H1 (cell line): Measurements from ENCODE around the gene CCER1. TPM values are rescaled to one million over a fixed set of nuclear protein-coding genes. Genes with fewer than 3 reads are reported as not detected.

ENCODE experiments used
- GABPA ChIP-seq: IDR thresholded peaks from 2 replicates; pipeline ENCODE4 v1.6.1; 2011; ENCODE audit warnings: mild to moderate bottlenecking, low read length, moderate library complexity, borderline replicate concordance; ENCODE audit not compliant: insufficient read depth
- HDAC6 ChIP-seq: IDR thresholded peaks from one replicate; pipeline ENCODE4 v1.7.1; 2012; ENCODE audit warnings: low read depth, mild to moderate bottlenecking, inconsistent platforms, low read length, moderate library complexity
- RAD21 ChIP-seq, 2 experiments: IDR thresholded peaks in 1 of 2; conservative IDR thresholded peaks in 1 of 2; 2 replicates each; pipeline ENCODE4 v1.6.1; 2011; ENCODE audit warnings: low read depth in 2 of 2, low read length in 2 of 2, improper control_type of control experiment in 1 of 2, inconsistent platforms in 1 of 2, mild to moderate bottlenecking in 1 of 2, moderate library complexity in 1 of 2
- polyA plus RNA-seq, 7 experiments: library from polyadenylated mRNA; depleted of rRNA in 3 of 7; stranded (reverse) in 5 of 7; unstranded in 2 of 7; fragments of >200 nt in 5 of 7; fragments of 200-250 nt in 2 of 7; gene quantifications; 1 replicate in 5 of 7; 2 replicates in 1 of 7; 4 replicates in 1 of 7; pipeline versions ENCODE4 v1.2.1 to v1.2.3, GENCODE V29; 2011 to 2013; ENCODE audit warnings: missing spikeins in 2 of 7, mixed read lengths in 2 of 7
- total RNA-seq: library from RNA; stranded (reverse); fragmentation: NEBNext Ultra II Directional; extraction: Animal tissue kit (Norgen Biotek cat#: 25700); gene quantifications from 2 replicates; pipeline ENCODE4 v1.2.1, GENCODE V29; 2021

CCER1 gene
- total and polyA plus RNA-seq, 2 of the 8 experiments (the other 6 are each of a cell fraction or from before 2014, with no cell fraction given): not detected

DNA sequence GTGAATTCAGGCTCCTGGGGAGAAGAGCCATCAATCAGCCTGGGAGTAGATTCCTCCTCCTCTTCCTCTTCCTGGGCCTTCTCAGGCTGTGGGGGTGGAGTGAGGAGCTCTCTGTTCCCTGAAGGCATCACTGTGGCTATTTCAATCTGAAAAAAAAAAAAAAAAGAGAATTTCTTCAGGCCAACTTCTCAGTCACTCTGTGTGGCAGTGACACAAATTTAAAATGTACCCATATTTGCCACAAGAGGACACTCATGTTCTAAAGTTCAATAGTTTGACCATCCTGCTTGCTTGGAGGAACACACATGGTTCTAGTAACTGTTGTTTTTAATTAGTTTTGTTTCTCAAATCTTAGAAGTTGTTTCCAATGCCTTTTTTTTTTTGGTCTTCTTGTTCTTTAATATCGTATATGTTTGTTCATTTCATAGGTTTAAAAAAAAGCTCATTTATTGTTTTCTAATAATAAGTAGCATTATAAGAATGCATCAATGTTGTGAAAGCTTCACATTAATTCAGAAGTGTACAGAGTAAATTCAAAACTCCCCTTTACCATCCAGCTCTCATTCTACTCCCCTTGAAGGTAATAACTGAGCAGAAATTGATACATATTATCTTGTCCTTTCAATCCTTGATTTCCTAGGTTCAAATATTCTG lies 23.3 kb upstream of the CCER1 start (continued):
- TF ChIP-seq HDAC6 (no peak), GABPA (no peak), RAD21 (IDR thresholded peaks at IDR 0.05 in 1 of 2, conservative IDR thresholded peaks at IDR 0.05 in 1 of 2; ENCODE audit: low read depth in 2 of 2, low read length in 2 of 2) (peak; percentile 84)
